A549 (cell line): ENCODE results near the gene PIGU. TPM values are rescaled to one million over a fixed set of nuclear protein-coding genes. Genes with fewer than 3 reads are reported as not detected.

Source experiments
- ATAC-seq, 2 experiments: fragments of 200-7000 bp in 1 of 2; fragments of >200 bp in 1 of 2; cut with Nextera tagmentation in 1 of 2; cut with Tn5 transposase in 1 of 2; 3 replicates each; pipeline versions ENCODE4 v1.8.0 to v1.9.1; 2018 to 2020; ENCODE audit warnings: mild to moderate bottlenecking in 1 of 2, moderate library complexity in 1 of 2
- CTCF ChIA-PET: fragments of 300-600 bp; sonication (Branson Sonifier 250); formaldehyde crosslinking; extraction: SDS; loops from one replicate; lab custom pipeline; 2021; ENCODE audit warnings: antibody characterized with exemption, inconsistent platforms; lab: Yijun Ruan, JAX
- POLR2A ChIA-PET: fragments of 350-600 bp; formaldehyde crosslinking; extraction: SDS; loops from one replicate; lab custom pipeline; 2021; ENCODE audit warnings: antibody characterized with exemption, inconsistent platforms; lab: Yijun Ruan, JAX
- DNase-seq, 2 experiments: peaks; one replicate each; pipeline versions ENCODE4 v3.0.0 to v3.0.0-alpha.2; 2011 to 2016; ENCODE audit warnings: low read depth in 1 of 2, low spot score in 1 of 2
- FAIRE-seq: peaks from 2 replicates; lab custom pipeline; 2011; peaks lifted over from hg19 to GRCh38; lab: Jason Lieb, UNC
- H3K27ac ChIP-seq, 2 experiments: fragments of >200 bp; sonication (Bioruptor Twin); formaldehyde crosslinking; 3 replicates each; pipeline ENCODE4 v1.5.1; 2016 to 2017
- H3K4me1 ChIP-seq: fragments of >200 bp; sonication (Bioruptor Twin); formaldehyde crosslinking; 3 replicates; pipeline ENCODE4 v1.6.1; 2016
- H3K4me2 ChIP-seq: fragments of >200 bp; sonication (Bioruptor Twin); formaldehyde crosslinking; 3 replicates; pipeline ENCODE4 v1.6.1; 2016
- H3K4me3 ChIP-seq: fragments of >200 bp; sonication (Bioruptor Twin); formaldehyde crosslinking; 3 replicates; pipeline ENCODE4 v1.5.1; 2016
- H3K9me3 ChIP-seq: fragments of >200 bp; sonication (Bioruptor Twin); formaldehyde crosslinking; 3 replicates; pipeline ENCODE4 v1.6.1; 2016
- ATOH8 ChIP-seq: fragments of 250-450 bp; sonication (Bioruptor Pico); IDR thresholded peaks from 2 replicates; pipeline ENCODE4 v1.5.0; 2020; ENCODE audit warnings: low read depth, mild to moderate bottlenecking, moderate library complexity
- BHLHE40 ChIP-seq: IDR thresholded peaks from 2 replicates; pipeline ENCODE4 v1.6.1; 2012; ENCODE audit warnings: low read depth, low read length, inconsistent platforms
- CBX2 ChIP-seq: fragments of 200-600 bp; sonication (generic); IDR thresholded peaks from 2 replicates; pipeline ENCODE4 v1.6.1; 2016; ENCODE audit warnings: low read depth, mild to moderate bottlenecking, borderline replicate concordance
- CBX8 ChIP-seq: fragments of 200-600 bp; sonication (generic); IDR thresholded peaks from 2 replicates; pipeline ENCODE4 v1.6.1; 2016
- CEBPB ChIP-seq, 2 experiments: fragments of >200 bp in 1 of 2; sonication (Bioruptor Twin) in 1 of 2; formaldehyde crosslinking in 1 of 2; IDR thresholded peaks; 2 replicates each; pipeline ENCODE4 v1.6.1; 2012 to 2016
- E2F6 ChIP-seq: IDR thresholded peaks from 2 replicates; pipeline ENCODE4 v1.6.1; 2012; ENCODE audit warnings: low read depth, borderline replicate concordance
- EHF ChIP-seq: fragments of 250-450 bp; sonication (Bioruptor Pico); IDR thresholded peaks from 2 replicates; pipeline ENCODE4 v1.5.0; 2020; ENCODE audit warnings: mild to moderate bottlenecking
- EHMT2 ChIP-seq: fragments of 200-600 bp; sonication (generic); IDR thresholded peaks from 2 replicates; pipeline ENCODE4 v1.6.1; 2016; ENCODE audit warnings: antibody characterized with exemption, low read depth, mild to moderate bottlenecking, moderate library complexity
- EP300 ChIP-seq, 2 experiments: fragments of >200 bp; sonication (Bioruptor Twin); formaldehyde crosslinking; IDR thresholded peaks; 2 replicates in 1 of 2; 3 replicates in 1 of 2; pipeline ENCODE4 v1.6.1; 2016 to 2017
- HDAC2 ChIP-seq: fragments of 200-600 bp; sonication (generic); IDR thresholded peaks from 2 replicates; pipeline ENCODE4 v1.6.1; 2016
- HEYL ChIP-seq: fragments of 250-450 bp; sonication (Bioruptor Pico); IDR thresholded peaks from 2 replicates; pipeline ENCODE4 v1.8.0; 2021; ENCODE audit warnings: mild to moderate bottlenecking, moderate library complexity
- KDM1A ChIP-seq: fragments of 200-600 bp; sonication (generic); IDR thresholded peaks from 2 replicates; pipeline ENCODE4 v1.6.1; 2016; ENCODE audit warnings: low read depth, mild to moderate bottlenecking
- KDM5A ChIP-seq: fragments of 200-600 bp; sonication (generic); IDR thresholded peaks from 2 replicates; pipeline ENCODE4 v1.6.1; 2016; ENCODE audit warnings: antibody characterized with exemption, mild to moderate bottlenecking
- MAX ChIP-seq: IDR thresholded peaks from 2 replicates; pipeline ENCODE4 v1.6.1; 2012
- MYC ChIP-seq: IDR thresholded peaks from 2 replicates; pipeline ENCODE4 v1.6.1; 2012; ENCODE audit warnings: mild to moderate bottlenecking, inconsistent platforms, low read length, improper control_type of control experiment, borderline replicate concordance
- POLR2A ChIP-seq: IDR thresholded peaks from 2 replicates; pipeline ENCODE4 v1.6.1; 2012; ENCODE audit warnings: mild to moderate bottlenecking, low read length
- RARB ChIP-seq: fragments of 250-450 bp; sonication (Bioruptor Pico); IDR thresholded peaks from 2 replicates; pipeline ENCODE4 v1.8.0; 2021; ENCODE audit warnings: mild to moderate bottlenecking, moderate library complexity
- RFX5 ChIP-seq: fragments of 450-650 bp; IDR thresholded peaks from 2 replicates; pipeline ENCODE4 v1.7.1; 2014; ENCODE audit warnings: antibody characterized with exemption, mild to moderate bottlenecking, moderate library complexity
- RNF2 ChIP-seq: fragments of 200-600 bp; sonication (generic); IDR thresholded peaks from 2 replicates; pipeline ENCODE4 v1.6.1; 2016; ENCODE audit warnings: low read depth, mild to moderate bottlenecking, antibody characterized with exemption, moderate library complexity, borderline replicate concordance
- SMC3 ChIP-seq: fragments of >200 bp; sonication (Bioruptor Twin); formaldehyde crosslinking; IDR thresholded peaks from 3 replicates; pipeline ENCODE4 v1.6.1; 2018; ENCODE audit warnings: inconsistent platforms
- TFCP2L1 ChIP-seq: fragments of 250-450 bp; sonication (Bioruptor Pico); IDR thresholded peaks from 2 replicates; pipeline ENCODE4 v1.5.0; 2021; ENCODE audit warnings: mild to moderate bottlenecking
- ZFP36 ChIP-seq: fragments of 450-650 bp; IDR thresholded peaks from 2 replicates; pipeline ENCODE4 v1.6.1; 2014; ENCODE audit warnings: borderline replicate concordance; ENCODE audit not compliant: partially characterized antibody
- ZNF302 ChIP-seq: fragments of 250-450 bp; sonication (Bioruptor Pico); IDR thresholded peaks from 2 replicates; pipeline ENCODE4 v1.9.0; 2021; ENCODE audit warnings: inconsistent platforms, mild to moderate bottlenecking, moderate library complexity
- ZSCAN20 ChIP-seq: fragments of 250-450 bp; sonication (Bioruptor Pico); IDR thresholded peaks from 2 replicates; pipeline ENCODE4 v1.8.0; 2022; ENCODE audit warnings: mild to moderate bottlenecking, moderate library complexity
- WGBS: methylation state at CpG from one replicate; pipeline ENCODE4 v1.1.6; 2017; ENCODE audit errors: missing lambda C conversion rate; 5-methylcytosine and 5-hydroxymethylcytosine counted together
- polyA plus RNA-seq, 4 experiments: library from polyadenylated mRNA; depleted of rRNA in 3 of 4; stranded (reverse); fragments of >200 nt; fragmentation: RNase III in 1 of 4; extraction: RNeasy Plus Mini Kit Qiagen cat#74134 plus additional on column Dnase treatment in 1 of 4; gene quantifications; 2 replicates in 3 of 4; 3 replicates in 1 of 4; pipeline ENCODE4 v1.2.3, GENCODE V29; 2011 to 2017
- TF ChIP-seq, protein P1 (sequence below): IDR thresholded peaks from 2 replicates; pipeline ENCODE4 v1.6.1; 2012
- TF ChIP-seq, protein P2 (sequence below): fragments of >200 bp; sonication (Bioruptor Twin); formaldehyde crosslinking; IDR thresholded peaks from 3 replicates; pipeline ENCODE4 v1.5.1; 2016
- TF ChIP-seq, protein P3 (sequence below): fragments of 200-600 bp; sonication (generic); IDR thresholded peaks from 2 replicates; pipeline ENCODE4 v1.6.1; 2016; ENCODE audit warnings: antibody characterized with exemption, mild to moderate bottlenecking, moderate library complexity
- TF ChIP-seq, protein P4 (sequence below): fragments of 450-650 bp; IDR thresholded peaks from 2 replicates; pipeline ENCODE4 v1.6.1; 2014; ENCODE audit warnings: antibody characterized with exemption
- TF ChIP-seq, protein P5 (sequence below): fragments of 150-350 bp; IDR thresholded peaks from 2 replicates; pipeline ENCODE4 v1.6.1; 2014; ENCODE audit warnings: low read depth, mild to moderate bottlenecking, low read length

The PIGU gene
- polyA plus RNA-seq, 2 of the 4 experiments (the other 2 are of a cell fraction): 27.8 to 103 TPM

DNA sequence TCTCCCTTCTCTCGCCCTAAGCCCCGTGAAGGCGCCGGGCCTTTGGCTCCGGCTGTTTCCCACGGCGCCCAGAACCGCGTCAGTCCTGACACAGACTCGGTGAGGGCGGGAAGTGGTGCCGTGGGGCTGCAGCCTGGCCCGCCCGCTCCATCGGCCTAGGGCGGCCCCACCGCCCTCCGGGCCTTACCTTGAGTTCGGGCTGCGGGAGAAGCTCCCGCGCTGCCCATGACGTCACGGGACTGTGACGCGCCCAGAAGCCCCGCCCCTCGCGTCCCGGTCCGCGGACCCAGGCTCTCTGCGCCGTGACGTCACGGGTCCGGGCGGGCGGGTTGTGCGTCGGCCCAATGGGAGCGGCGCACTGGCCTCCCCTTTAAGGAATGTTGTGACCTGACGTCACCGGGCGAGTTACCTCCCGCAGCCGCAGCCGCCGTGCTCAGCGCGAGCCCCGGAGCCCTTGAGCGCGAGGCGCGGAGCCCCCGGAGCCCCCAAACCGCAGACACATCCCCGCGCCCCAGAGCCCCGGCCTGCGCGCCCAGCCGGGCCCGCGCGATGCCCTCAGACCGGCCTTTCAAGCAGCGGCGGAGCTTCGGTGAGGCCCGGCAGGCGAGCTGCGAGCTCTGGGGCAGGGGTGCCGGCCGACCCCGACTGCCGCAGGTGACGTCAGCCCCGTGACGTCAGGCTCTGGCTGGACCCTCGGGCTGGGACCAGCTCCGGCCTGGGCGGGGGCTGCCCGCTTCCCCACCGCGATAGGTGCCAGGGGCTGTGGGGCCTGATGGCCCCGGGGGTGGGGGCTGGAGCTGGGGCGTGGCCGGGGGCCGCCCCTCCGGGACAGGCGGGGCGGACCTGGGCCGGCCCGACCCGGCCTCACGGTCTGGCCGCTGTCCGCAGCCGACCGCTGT, 118.3 kb downstream of the PIGU start, which contains the start of gene MAP1LC3A:
Gene MAP1LC3A (plus strand): TSS at position 399 of the 899 bp plus-strand sequence. CDS start 151 bp downstream, at position 550.
- ATAC-seq: peak; percentile 88 to 91
- ChIA-PET CTCF (interaction anchor here (0.6 to 1.8 kb wide), 10 partner anchors 9 to 259 kb away, joined by 3 to 5 read pairs (median 4); partner anchors contain the start of gene DYNLRB1), POLR2A (interaction anchor here (0.6 to 1.2 kb wide), 5 partner anchors 20 to 256 kb away, joined by 3 to 4 read pairs (median 3); partner anchors contain the start of gene AHCY)
- H3K4me2 ChIP-seq: peak within 1 kb of the TSS; percentile 77
- WGBS: 1% methylated on average over 26 of the region's 103 CpGs
- peak; percentile 91 to 97 for DNase-seq
- H3K27ac ChIP-seq: peak within 1 kb of the TSS; percentile 73 to 93
- H3K9me3 ChIP-seq: no peaks in the 10 kb centered on the region
- peak within 1 kb of the TSS; percentile 67 for H3K4me3 ChIP-seq
- FAIRE-seq: no peak
- H3K4me1 ChIP-seq: peaks cover 18% of the 10 kb centered on the region
- TF ChIP-seq, protein P1, sequence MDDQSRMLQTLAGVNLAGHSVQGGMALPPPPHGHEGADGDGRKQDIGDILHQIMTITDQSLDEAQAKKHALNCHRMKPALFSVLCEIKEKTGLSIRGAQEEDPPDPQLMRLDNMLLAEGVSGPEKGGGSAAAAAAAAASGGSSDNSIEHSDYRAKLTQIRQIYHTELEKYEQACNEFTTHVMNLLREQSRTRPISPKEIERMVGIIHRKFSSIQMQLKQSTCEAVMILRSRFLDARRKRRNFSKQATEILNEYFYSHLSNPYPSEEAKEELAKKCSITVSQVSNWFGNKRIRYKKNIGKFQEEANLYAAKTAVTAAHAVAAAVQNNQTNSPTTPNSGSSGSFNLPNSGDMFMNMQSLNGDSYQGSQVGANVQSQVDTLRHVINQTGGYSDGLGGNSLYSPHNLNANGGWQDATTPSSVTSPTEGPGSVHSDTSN: no peak
- TF ChIP-seq ZFP36: no peak
- no peak for TF ChIP-seq BHLHE40
- TF ChIP-seq KDM5A: no peak
- TF ChIP-seq RFX5: peak; percentile 70; the same call in 1 of the 2 replicates
- no peak for TF ChIP-seq KDM1A
- no peak for TF ChIP-seq ZSCAN20 (CRISPR knock-in tag)
- TF ChIP-seq MAX: peak; percentile 57
- TF ChIP-seq MYC: no peak
- TF ChIP-seq HDAC2: no peak
- TF ChIP-seq, protein P2, sequence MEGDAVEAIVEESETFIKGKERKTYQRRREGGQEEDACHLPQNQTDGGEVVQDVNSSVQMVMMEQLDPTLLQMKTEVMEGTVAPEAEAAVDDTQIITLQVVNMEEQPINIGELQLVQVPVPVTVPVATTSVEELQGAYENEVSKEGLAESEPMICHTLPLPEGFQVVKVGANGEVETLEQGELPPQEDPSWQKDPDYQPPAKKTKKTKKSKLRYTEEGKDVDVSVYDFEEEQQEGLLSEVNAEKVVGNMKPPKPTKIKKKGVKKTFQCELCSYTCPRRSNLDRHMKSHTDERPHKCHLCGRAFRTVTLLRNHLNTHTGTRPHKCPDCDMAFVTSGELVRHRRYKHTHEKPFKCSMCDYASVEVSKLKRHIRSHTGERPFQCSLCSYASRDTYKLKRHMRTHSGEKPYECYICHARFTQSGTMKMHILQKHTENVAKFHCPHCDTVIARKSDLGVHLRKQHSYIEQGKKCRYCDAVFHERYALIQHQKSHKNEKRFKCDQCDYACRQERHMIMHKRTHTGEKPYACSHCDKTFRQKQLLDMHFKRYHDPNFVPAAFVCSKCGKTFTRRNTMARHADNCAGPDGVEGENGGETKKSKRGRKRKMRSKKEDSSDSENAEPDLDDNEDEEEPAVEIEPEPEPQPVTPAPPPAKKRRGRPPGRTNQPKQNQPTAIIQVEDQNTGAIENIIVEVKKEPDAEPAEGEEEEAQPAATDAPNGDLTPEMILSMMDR: no peak
- TF ChIP-seq HEYL (CRISPR knock-in tag): no peak
- TF ChIP-seq TFCP2L1 (CRISPR knock-in tag): 0 out of 2 replicates have a peak, but pooled peaks have one; percentile 32
- no peak for TF ChIP-seq RNF2
- no peak for TF ChIP-seq SMC3
- no peak for TF ChIP-seq CEBPB (IDR thresholded peaks at IDR 0.05)
- no peak for TF ChIP-seq EP300 (IDR thresholded peaks at IDR 0.05)
- no peak for TF ChIP-seq ZNF302 (CRISPR knock-in tag)
- TF ChIP-seq POLR2A: peak; percentile 19; the same call in 1 of the 2 replicates
- TF ChIP-seq, protein P3, sequence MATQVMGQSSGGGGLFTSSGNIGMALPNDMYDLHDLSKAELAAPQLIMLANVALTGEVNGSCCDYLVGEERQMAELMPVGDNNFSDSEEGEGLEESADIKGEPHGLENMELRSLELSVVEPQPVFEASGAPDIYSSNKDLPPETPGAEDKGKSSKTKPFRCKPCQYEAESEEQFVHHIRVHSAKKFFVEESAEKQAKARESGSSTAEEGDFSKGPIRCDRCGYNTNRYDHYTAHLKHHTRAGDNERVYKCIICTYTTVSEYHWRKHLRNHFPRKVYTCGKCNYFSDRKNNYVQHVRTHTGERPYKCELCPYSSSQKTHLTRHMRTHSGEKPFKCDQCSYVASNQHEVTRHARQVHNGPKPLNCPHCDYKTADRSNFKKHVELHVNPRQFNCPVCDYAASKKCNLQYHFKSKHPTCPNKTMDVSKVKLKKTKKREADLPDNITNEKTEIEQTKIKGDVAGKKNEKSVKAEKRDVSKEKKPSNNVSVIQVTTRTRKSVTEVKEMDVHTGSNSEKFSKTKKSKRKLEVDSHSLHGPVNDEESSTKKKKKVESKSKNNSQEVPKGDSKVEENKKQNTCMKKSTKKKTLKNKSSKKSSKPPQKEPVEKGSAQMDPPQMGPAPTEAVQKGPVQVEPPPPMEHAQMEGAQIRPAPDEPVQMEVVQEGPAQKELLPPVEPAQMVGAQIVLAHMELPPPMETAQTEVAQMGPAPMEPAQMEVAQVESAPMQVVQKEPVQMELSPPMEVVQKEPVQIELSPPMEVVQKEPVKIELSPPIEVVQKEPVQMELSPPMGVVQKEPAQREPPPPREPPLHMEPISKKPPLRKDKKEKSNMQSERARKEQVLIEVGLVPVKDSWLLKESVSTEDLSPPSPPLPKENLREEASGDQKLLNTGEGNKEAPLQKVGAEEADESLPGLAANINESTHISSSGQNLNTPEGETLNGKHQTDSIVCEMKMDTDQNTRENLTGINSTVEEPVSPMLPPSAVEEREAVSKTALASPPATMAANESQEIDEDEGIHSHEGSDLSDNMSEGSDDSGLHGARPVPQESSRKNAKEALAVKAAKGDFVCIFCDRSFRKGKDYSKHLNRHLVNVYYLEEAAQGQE: no peak; the same call in 1 of the 2 replicates
- 0 out of 2 replicates have a peak, but pooled peaks have one; percentile 24 for TF ChIP-seq ATOH8 (CRISPR knock-in tag)
- TF ChIP-seq CBX2: no peak
- TF ChIP-seq E2F6: peak; percentile 73; the same call in 1 of the 2 replicates
- no peak for TF ChIP-seq RARB (CRISPR knock-in tag)
- TF ChIP-seq, protein P4, sequence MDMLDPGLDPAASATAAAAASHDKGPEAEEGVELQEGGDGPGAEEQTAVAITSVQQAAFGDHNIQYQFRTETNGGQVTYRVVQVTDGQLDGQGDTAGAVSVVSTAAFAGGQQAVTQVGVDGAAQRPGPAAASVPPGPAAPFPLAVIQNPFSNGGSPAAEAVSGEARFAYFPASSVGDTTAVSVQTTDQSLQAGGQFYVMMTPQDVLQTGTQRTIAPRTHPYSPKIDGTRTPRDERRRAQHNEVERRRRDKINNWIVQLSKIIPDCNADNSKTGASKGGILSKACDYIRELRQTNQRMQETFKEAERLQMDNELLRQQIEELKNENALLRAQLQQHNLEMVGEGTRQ: no peak
- TF ChIP-seq CBX8: no peak
- TF ChIP-seq, protein P5, sequence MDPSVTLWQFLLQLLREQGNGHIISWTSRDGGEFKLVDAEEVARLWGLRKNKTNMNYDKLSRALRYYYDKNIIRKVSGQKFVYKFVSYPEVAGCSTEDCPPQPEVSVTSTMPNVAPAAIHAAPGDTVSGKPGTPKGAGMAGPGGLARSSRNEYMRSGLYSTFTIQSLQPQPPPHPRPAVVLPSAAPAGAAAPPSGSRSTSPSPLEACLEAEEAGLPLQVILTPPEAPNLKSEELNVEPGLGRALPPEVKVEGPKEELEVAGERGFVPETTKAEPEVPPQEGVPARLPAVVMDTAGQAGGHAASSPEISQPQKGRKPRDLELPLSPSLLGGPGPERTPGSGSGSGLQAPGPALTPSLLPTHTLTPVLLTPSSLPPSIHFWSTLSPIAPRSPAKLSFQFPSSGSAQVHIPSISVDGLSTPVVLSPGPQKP: no peak
- no peak for TF ChIP-seq EHMT2
- TF ChIP-seq EHF (CRISPR knock-in tag): no peak
